Glomerular visceral epithelial cell (primary cell): ENCODE results near the gene SRCIN1.
"Not testable (repeated sequence)": the region's sequence is repeated elsewhere in the genome, so short reads cannot be mapped to it uniquely, and the experiment has no call there.

Source experiments
- DNase-seq: peaks from one replicate; pipeline ENCODE4 v3.0.0-alpha.2; 2016; ENCODE audit errors: extremely low spot score

Gene SRCIN1

DNA sequence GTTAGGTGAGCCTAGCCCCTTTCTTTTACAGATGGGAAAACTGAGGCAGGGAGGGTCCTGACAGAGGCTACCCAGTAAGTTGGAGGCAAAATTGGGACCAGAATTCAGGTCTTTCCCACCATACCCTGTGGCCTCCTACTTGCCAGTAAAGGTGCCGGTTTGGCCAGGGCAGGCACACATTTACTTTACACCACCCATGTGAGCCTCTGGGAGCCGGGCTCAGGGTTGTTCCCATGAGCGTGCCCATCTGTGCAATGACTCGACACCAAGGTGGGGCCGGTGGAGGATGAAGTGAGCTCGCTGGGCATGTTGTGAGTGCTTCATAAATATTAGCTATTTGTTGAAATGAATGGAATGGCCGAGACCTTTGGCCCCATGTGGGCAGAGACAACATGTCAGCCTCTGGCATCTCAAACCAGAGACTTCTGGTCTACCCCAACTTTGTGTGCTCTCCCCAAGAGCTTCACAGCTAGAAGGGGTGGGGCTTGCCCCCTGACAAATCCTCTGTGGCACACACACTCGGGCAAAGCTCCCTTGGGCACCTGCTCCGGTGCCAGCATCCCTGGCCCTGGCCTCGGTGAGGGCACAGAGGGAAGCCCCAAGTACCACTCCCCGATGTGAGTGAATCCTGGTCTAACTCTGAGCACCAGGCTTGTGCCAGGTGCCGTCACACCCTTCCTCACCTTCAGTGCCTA, 60.1 kb downstream of the SRCIN1 start:
- no peak for DNase-seq

DNA sequence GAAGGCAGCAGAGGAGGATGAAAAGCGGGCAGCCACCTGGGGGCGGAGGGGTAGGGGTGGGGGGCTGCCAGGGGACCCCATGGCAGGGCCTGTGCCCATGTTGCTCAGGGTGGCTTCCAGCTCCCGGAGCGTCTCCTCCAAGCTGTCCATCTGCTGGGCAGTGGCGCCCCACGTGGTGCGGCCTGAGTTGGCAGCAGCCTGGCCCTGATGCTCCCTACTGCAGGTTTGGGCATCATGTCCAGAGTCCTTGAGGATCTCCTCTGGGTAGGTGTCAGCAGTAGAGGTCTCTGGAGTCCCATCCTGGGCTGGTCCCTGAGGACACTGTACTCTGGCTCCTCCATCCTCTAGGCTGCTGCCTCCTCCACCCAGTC, 60.9 kb downstream of the SRCIN1 start:
- no peak for DNase-seq

DNA sequence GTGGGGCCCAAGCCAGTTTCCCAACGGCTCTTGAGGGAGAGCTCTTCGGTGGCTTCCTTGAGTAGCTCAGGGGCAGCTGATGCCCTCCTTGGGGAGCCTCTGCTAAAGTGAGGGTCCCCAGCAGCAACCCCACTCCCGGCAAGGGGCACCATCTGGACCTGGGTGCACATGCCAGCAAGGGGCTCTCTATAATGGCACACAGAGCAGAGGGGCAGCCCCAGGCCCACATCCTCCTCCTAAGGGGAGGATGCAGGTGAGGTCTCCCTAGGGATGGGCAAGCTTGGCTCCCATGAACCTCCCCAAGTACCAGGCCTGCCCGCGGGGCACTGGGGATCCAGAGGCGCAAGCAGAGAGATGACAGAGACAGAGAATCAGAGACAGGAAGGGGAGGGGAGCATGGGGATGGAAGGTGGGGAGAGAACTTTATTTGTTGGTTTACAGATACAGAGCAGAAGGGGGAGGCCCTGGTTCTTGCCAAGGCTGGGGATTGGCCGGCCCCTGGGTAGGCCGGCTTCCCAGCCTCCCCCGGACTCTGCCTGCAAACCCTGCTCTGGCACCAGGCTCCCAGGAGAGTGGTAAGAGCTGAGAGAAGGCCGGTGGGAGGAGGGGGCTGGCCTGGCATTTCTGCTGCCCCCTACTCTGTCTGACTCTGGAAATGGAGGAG, 61.4 kb downstream of the SRCIN1 start:
- DNase-seq = no peak

DNA sequence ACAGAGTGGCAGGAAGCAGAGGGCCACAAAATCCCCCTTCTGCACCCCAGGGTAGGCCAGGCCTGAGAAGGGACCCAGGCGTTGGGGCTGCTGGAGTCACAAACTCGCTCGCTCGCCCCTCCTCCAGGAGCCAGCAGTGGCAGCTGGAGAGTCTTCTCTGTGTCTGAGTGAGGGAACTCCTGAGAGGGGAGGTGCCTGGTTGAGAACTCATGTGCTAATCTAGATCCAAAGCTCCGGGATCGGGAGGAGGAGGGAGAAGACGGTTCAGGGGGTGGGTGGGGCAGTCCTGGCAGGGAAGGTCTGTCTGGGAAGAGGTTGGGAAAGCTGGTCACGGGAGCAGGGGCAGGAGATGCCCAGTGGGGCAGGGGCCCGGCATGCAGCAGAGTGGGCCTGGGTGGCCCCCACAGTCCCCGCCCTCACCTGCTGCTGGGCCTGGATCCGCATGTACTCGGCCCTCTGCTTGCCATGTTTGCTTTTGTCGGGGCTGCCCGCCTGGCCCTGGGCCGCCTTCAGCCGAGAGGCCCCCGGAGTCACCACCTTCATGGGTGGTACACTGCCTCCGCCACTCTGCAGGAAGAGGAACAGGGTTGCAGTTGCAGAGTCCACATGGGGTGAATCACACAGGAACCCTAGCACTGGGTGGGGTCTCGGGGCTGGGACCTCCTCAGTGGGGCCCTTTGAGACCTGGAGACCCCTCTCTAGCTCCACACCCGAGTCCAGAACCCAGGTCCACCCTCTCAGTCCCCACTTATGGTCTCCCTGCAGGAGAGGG, 62.2 kb downstream of the SRCIN1 start:
- no peak for DNase-seq

DNA sequence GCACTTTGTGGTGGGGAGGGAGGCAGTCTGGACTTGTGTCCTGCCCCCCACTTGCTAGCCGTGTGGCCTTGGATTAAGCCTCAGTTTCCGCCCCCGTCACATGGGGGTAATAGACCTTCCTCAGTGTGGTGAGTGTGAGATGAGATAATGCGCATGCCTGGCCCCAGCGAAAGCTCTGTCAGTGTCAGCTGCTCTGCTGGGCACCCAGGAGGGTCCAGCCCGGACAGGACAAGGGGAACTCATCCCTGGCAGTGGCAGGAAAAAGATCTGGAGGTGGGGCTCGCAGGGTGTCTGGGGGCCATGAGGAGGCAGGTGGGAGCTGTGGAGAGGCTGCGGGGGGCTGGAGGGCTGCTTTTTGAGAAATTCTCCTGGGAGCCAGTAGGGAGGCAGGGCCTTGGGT, 63.5 kb downstream of the SRCIN1 start:
- no peak for DNase-seq

DNA sequence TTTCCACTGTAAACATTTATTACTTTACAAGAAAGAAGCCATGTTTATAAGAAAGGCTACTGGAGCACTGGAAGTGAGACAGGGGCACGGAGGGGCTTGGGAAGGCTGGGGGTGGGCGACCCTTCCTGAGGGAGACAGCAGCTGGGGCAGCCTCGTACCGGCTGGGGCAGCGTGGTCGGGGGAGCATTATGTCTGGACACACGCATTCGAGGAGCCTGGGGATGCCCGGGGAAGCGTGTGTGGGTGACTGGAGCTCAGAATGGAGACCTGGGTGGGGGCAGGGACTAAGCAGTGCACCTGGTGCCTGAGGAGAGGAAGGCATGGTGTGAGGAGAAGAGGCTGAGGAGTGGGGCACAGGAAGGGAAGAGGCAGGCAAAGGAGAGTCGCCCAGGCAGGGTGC, 64.5 kb downstream of the SRCIN1 start:
- no peak for DNase-seq

DNA sequence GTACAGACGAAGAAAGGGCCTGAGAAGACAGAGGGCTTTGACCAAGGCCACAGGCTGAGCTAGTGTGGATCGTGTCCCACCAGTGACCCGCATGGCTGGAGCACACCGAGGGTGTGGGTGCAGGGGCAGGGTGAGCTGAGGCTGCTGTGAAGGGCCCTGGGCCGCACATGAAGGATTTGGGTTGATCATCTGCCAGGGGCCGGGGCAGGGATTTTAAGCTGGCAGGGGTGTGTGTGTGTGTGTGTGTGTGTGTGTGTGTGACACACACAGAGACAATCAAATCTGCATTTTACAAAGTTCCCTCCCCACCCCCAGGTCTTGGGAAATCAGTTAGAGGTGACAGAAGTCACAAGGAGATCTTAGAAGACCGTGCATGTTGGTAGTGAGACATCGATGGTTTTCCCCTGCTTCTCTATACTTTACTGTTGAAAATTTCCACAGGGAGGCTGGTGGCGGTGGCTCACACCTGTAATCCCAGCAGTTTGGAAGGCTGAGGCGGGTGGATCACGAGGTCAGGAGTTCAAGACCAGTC, 65.2 kb downstream of the SRCIN1 start:
- no peak for DNase-seq

DNA sequence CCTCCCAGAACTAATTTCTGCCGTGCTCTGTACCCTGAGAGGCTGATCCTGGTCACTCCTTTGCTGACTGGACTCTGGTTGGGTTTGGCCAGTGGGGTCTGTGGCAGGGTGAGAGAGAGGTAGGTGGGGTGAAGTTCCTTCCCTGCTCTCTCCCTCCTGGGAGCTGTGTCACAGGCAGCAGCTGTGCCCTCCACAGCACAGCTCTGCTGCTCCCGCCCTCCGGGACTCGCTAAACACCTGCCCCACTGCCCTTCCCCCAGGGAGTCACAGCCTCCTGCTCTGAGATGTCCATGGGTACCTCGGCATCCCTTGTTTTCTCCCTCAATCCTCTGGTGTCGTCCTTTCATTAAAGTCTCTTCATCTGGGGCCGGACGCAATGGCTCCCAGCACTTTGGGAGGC, 66.4 kb downstream of the SRCIN1 start:
- DNase-seq = no peak

DNA sequence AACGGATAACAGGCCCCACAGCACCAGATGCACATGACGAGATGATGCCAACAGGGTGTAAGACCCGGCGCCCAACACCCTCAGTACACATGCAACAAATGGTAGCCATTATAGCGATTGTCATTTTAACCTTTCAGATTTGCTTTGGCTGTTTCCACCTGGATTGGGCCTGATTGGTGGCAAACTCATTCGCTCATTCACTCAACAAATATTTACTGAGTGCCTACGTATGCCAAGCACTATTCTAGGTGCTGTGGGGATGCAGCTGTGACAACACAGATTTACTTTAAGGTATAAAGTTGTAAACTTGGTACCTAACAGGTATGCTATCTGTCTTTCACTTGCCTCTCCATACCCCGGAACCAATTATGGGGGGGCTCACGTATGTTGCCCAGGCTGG, 66.8 kb downstream of the SRCIN1 start:
- no peak for DNase-seq

DNA sequence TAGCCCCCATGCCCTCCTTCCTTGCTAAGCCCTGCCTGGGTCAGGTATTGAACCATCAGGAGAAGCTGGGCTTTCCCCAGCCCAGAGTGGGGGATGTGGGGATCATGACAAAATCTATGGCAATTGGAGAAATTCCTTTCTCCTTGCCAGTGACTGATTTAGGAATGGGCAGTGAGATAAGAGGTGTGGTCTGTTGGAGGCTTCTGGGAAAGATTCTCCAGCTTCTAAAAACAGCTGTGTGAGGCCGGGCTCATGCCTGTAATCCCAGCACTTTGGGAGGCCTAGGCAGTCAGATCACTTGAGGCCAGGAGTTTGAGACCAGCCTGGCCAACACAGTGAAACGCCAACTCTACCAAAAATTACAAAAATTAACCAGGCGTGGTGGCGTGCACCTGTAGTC, 69.1 kb downstream of the SRCIN1 start:
- no peak for DNase-seq

DNA sequence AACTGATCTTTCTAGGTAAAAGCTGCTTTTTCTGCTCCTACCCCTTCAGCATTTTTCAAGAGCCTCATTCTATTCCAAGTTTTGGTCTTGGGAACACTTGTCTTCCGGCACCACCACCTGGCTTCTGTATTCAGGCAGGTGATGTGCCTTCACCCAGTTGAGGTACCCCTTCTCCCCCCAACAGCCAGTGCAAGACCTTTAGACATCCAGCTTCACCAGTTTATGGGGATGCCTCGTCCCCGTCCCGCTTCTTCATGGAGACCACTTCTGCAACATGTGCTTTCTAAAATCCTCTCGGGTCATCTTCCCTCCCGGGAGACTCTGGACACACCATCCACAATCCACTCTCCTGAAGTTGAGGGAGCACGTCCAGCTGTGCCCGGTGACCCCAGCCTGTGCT, 69.9 kb downstream of the SRCIN1 start:
- no peak for DNase-seq

DNA sequence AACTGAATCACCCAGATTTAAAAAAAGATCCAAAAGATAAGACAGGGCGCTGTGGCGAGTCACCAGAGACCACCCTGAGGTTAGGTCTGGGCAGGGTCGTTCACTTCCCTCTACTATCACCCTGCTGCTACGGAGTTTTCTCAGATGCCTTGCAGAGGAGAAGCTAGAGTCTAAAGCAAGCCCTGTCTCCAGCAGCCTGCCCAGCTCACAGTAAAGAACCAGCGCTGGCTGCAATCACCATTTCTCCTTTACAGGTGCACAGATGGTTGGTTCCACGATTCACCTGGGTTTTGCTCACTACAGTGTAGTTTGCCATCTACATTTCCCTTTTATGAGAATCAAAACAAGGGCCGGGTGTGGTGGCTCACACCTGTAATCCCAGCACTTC, 71.3 kb downstream of the SRCIN1 start:
- DNase-seq = no peak

DNA sequence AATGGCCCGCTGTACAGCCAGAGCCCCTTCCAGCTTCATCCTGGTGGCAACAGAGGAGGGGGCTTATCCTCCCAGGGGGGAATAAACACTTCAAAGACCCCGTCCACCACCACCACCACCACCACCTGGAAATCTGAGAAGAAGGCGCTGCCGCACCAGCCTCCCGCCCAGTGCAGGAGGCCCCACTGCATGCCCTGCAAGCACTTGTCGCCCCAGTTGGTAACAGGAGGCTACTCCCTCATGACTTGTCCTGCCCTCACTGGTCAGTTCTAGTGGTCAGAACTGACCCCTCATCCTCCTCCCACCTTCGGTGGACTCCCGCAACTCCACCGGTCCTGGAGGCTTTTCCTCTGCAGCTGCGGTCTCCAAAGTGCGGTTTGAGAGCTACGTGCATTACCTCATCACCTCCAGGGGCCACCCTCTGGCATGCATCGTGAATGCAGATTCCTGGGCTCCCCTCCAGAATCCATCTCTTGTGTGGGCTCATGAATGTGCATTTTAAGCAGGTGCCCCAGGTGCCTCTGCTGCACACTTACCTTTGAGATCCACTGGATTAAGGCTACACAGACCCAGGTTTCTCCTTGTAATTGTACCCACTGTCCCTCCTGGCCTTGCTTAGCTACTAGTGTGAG, 71.8 kb downstream of the SRCIN1 start:
- DNase-seq = no peak

DNA sequence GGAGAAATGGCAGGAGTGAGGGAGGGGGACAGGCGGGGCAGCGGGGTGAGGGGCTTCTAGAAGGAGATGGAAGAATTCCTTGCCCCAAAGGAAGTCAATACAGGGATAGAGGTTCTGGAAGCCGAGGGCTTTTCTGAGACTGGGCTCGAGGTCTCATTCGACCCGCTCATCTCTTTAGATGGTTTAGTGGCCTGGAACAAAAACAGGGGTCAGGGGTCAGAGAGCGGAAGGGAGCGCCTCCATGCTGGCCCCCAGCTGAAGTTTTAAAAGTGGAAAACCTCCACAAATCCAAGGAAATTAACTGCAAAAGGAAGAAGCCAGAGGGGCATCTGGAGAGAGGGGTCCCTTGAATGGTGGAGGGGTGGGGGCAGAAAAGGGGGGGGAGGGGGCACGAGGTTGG, 72.5 kb downstream of the SRCIN1 start:
- DNase-seq = no peak

DNA sequence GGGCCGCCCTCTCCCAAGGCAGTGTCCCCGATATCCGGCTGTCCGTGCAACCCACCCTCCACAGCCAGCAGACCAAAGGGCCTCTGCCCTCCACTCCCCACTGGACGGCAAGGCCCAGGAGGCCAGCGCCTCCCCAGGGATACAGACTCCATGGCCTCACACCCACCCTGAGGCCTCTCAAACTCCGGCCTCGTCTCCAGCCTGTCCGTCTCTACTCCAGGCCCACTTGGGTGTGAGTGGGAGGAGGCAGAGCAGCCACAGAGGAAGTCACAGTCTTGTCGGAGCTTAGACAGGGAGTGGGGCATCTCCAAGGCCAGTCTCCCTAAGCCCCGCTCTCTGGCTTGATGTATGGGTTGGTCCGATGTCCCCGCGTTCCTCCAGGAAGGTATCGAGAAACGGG, 73.3 kb downstream of the SRCIN1 start:
- no peak for DNase-seq

DNA sequence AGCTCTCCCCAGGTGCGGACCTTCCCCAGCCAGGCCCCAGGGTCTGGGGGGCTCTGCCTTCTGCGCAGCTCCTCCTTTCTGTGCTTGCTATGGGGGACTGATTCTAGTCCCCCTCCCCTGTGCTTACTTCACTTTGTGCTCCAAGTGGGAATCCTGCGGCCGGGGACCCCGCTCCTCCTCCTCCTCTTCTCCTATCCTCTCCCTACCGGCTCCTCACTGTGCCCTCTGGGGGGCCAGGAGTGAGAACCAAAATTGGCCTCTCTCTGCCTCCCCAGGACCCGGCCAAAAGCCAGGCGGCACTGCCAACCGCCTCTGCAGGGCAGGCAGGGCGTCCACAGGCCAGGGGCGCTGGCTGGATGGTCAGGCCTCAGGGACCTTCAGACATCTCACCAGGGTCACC, 74.0 kb downstream of the SRCIN1 start:
- not testable (repeated sequence) for DNase-seq

DNA sequence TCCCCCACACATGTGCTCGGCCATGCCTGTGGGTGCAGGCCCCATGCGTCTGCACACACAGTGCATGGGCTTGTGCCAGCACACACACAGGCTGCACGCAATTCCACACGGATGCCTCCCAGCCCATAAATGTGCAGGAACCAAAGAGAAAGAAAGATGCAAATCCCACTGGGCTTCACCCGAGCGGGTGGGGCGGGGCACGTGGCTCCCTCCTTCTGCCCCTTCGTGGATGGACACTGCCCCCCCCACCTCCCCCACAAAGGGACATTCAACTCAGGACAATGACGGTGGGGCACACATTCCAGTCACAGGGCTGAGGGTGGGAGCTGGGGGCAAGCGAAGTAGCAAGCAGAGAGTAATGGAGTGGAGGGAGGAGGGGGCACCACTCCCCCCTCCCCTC, 74.9 kb downstream of the SRCIN1 start:
- DNase-seq = not testable (repeated sequence)

DNA sequence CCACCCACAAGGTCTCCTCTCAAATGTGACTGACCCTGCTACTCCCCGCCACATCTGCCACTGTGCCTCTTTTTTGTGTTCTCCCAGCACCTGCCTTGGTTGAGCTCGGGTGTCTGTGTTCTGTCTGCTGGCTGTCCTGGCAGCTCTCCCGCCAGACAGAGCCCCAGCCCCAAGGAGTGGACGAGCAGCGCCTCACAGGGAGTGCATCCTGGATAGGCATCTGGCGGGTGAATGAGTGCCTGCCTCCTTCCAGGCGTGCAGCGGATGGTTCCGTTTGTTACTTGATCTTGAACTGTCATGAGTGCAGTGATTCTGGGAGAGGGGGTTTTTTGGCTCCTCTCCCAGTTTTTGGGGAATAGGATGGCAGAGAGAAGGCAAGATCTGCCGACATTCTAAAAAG, 77.6 kb downstream of the SRCIN1 start:
- not testable (repeated sequence) for DNase-seq

DNA sequence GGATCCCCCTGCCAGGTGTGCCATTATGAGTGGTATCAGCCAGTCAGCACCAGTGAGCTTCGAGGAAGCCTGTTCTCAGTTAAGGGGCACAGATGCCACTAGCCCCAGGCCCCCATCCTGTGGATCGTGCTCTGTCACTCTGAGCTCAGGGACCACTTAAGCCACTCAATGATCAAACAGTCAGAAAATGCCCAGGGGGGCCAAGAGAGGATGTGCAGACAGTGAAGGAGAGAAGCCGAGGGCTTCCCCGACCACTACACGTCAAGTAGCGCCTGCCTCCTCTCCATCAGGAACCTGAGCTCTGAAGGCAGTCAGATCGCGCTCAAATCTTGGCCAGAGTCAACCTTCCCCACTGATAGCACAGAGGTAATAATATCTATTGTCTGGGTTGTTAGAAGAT, 79.2 kb downstream of the SRCIN1 start:
- DNase-seq = not testable (repeated sequence)

DNA sequence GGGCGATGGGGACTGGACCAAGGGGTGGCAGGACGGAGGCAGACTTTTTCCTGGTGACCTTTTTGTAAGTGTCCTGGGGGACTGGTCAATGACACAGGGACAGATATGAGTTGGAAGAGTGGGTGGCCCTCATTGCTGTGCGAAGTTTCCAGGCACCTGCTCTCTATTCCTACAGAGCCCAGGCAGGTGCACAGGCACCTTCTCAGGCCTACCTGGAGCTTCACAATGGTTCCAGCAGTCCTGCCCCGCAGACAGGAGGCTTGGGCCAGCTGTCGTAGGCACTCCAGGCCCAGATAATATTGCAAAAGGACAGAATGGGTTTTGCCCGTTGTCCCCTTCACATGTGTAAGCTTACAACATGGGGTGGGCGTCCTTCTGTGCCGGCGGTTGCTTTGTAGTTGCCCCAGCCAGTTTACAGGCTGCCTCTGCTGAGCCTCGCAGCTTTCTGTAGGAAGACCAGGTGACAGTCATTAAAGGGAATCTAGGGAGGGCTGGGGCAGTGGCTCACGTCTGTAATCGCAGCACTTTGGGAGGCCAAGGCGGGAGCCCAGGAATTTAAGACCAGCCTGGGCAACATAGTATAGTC, 93.2 kb downstream of the SRCIN1 start:
- DNase-seq = no peak

DNA sequence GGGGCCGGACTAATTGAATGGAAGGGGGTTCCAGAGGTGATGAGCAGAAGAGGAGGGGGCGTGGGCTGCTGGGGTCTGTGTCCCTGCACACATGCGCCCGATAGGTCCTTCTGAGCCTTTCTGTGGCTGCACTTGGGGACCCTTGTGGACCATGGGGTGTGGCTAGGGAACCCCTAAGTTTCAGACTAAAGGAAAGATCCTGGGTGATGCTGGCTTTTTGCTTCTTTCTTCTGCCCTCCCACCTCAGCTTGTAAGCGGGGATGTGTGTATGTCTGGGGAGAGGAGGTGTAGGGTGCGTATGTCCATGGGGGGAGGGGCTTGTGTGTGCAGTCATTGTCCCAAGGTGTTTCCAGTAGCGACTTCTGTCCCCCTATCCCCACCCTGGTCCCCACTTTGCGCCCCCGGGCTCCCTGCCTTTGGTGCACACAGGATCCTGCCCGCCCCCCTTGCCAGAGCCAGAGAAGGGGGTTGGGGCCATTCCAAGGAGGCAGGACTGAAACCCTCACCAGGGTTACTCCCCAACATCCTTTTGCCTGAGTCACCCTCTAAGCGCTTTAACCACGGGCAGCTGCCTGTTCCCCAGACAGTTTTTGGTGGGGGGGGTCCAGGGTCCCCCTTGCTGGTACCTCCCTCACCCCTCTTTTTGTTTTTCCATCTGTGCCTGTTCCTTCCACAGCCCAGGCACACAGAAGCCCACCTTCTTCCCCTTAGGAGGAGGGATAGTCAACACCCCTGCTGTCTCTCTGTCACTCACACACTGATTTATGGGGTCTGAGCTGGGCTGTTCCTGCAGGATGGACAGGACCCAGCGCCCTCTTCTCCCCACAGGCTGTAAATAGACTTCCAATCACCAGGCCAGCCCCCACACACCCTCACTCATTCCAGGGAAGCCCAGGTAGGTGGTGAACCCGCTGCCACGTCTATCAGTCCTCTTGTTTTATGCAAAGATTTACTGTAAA, 94.3 kb downstream of the SRCIN1 start:
- peak; percentile 59 for DNase-seq
